Activated T-cell treated with anti-CD3 and anti-CD28 coated beads, Interleukin-2, amount 50 U/mL, for 72 hours (primary cell): Measurements from ENCODE around the gene RPL10. TPM values are rescaled to one million over a fixed set of nuclear protein-coding genes. Genes with fewer than 3 reads are reported as not detected.

ENCODE experiments used
- ATAC-seq, 2 donors: fragments of 150-1000 bp; cut with Tn5 transposase; replicated peaks in 1 of 2; 2 replicates each; pipeline ENCODE4 v1.10.0; 2021; ENCODE audit warnings: moderate library complexity in 2 of 2, mild to moderate bottlenecking in 1 of 2
- DNase-seq, 2 donors: peaks; one replicate each; pipeline ENCODE4 v3.0.0; 2021 to 2022; ENCODE audit warnings: mixed read lengths in 1 of 2
- H3K27ac Mint-ChIP-seq: one replicate; pipeline ENCODE4 v1.8.0; 2022; ENCODE audit warnings: mild to moderate bottlenecking, moderate library complexity, mixed read lengths
- H3K27me3 Mint-ChIP-seq: one replicate; pipeline ENCODE4 v1.8.0; 2022; ENCODE audit warnings: low read depth, mixed read lengths
- H3K36me3 Mint-ChIP-seq, 2 donors: one replicate each; pipeline ENCODE4 v1.8.0; 2022; ENCODE audit warnings: mixed read lengths in 2 of 2, mild to moderate bottlenecking in 1 of 2; ENCODE audit not compliant: insufficient read depth in 2 of 2
- H3K4me1 Mint-ChIP-seq: one replicate; pipeline ENCODE4 v1.8.0; 2022; ENCODE audit warnings: low read depth, mixed read lengths
- H3K4me3 Mint-ChIP-seq, 2 donors: one replicate each; pipeline ENCODE4 v1.8.0; 2022; ENCODE audit warnings: mild to moderate bottlenecking in 2 of 2, mixed read lengths in 2 of 2, moderate library complexity in 2 of 2
- H3K9me3 Mint-ChIP-seq, 2 donors: one replicate each; pipeline ENCODE4 v1.8.0; 2022; ENCODE audit warnings: mixed read lengths in 2 of 2
- total RNA-seq, 2 donors: library from RNA; stranded (reverse); gene quantifications; one replicate each; pipeline ENCODE4 v1.2.3, GENCODE V29; 2022

The RPL10 gene
- total RNA-seq, 2 donors from 2014 or later: 3,958 to 4,635 TPM

DNA sequence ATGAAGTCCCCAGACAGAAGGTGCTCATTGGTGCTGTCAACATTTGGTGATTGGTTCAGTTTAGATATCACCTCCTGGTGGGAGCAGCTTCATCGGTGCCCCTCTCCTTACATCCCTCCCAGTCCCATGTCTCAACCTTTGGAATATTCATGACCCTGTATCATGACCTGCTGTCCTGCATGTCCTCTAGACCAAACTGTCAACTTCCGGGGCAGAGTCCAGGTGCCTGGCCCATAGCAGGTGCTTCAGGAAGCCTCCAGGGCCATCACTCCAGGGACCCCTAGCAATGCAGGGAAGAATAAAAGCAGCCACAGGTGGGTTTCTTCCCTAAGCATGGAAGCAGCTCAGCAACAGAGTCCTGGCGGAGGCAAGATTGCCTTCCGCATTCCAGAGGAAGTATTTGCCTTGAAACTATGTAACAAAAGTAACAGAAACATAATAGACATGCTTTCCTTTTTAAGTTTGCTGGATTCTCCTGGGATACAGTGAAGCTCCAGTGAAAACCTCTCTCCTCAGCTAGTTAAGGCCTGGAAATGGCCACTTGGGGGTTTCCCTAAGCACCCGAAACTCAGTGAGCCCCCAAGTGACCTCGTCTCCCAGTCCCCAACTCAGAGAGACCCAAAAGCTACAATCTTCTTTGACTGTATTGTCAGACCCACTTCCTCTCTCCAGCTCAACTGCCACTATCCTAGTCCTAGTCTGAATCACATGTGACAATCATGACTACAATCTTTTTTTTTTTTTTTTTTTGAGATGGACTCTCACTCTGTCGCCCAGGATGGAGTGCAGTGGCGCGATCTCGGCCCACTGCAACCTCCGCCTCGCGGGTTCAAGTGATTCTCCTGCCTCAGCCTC is 29.0 kb downstream of the RPL10 start:
- Mint-ChIP-seq H3K4me3 (peak overlapping the region; percentile 87 to 88), H3K36me3 (no peaks in the 10 kb centered on the region), H3K27me3 (peaks cover 6% of the 10 kb centered on the region), H3K27ac (no peak overlapping the region), H3K9me3 (no peaks in the 10 kb centered on the region), H3K4me1 (peaks cover 30% of the 10 kb centered on the region)
- DNase-seq (no peak), ATAC-seq (no peak)

DNA sequence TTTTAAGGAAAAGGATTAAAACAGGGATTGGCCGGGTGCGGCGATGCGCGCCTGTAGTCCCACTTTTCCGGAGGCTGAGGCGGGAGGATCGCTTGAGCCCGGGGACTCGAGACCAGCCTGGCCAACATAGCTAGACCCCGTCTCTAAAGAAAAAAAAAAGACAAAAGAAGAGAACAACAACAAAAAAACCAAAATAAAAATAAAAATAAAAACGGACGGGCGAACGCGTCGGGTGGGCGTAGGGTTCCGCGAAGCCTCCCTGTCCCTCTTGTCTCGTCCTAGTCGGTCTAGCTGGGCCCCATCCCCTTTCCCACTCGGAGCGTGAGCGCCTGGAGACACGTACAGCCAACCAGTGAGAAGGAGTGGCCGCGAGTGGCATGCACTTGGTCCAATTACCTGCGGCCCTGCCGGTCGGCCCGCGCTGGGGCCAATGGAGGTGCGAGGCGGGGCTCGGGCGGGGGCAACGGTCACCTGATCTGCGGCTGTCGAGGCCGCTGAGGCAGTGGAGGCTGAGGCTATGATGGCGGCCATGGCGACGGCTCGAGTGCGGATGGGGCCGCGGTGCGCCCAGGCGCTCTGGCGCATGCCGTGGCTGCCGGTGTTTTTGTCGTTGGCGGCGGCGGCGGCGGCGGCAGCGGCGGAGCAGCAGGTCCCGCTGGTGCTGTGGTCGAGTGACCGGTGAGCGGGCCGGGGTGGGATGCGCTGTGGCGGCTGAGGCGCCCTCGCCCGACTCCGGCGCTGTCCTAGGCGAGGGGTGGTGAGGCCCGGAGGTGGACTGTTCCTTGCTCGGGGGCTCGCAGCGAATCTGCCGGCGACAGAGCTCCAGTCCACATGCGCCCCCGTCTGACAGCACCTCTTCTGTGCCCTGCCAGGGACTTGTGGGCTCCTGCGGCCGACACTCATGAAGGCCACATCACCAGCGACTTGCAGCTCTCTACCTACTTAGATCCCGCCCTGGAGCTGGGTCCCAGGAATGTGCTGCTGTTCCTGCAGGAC is 30.3 kb downstream of the RPL10 start, which contains the start of gene ATP6AP1:
Gene ATP6AP1 (plus strand): TSS at position 502 of the 996 bp plus-strand sequence. CDS start 16 bp downstream, at position 518.
- peaks cover 30% of the 10 kb centered on the region for H3K4me1 Mint-ChIP-seq
- H3K9me3 Mint-ChIP-seq: no peaks in the 10 kb centered on the region
- DNase-seq (peak; percentile 91 to 93), ATAC-seq (peak; percentile 98 to 99)
- no peaks in the 10 kb centered on the region for H3K36me3 Mint-ChIP-seq
- H3K27ac Mint-ChIP-seq: peak within 1 kb of the TSS; percentile 76
- peaks cover 5% of the 10 kb centered on the region for H3K27me3 Mint-ChIP-seq
- H3K4me3 Mint-ChIP-seq: peak within 1 kb of the TSS; percentile 87 to 88

DNA sequence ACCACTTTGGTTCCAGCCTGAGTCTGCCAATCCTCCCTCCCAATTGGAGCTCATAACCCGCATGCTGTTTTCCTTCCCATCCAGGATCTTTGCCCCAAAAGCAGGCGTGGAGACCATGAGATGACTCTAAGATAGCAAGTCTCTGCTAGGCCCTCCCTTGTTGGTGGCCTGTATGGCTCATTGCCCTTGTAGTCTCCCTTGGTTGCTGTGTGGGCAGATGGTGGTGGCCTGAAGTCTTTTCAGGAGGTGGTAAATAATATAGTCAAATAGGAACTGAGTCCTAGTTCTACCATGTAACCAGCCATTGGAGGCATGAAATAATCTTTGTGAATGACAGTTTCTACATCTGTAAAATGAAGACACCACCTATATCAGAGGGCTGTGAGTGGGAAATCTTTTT is 31.5 kb downstream of the RPL10 start:
- H3K9me3 Mint-ChIP-seq: no peaks in the 10 kb centered on the region
- ATAC-seq: no peak
- peaks cover 30% of the 10 kb centered on the region for H3K4me1 Mint-ChIP-seq
- H3K27ac Mint-ChIP-seq: peak overlapping the region; percentile 60
- peak overlapping the region; percentile 87 to 88 for H3K4me3 Mint-ChIP-seq
- no peak for DNase-seq
- H3K27me3 Mint-ChIP-seq: no peaks in the 10 kb centered on the region
- no peaks in the 10 kb centered on the region for H3K36me3 Mint-ChIP-seq

DNA sequence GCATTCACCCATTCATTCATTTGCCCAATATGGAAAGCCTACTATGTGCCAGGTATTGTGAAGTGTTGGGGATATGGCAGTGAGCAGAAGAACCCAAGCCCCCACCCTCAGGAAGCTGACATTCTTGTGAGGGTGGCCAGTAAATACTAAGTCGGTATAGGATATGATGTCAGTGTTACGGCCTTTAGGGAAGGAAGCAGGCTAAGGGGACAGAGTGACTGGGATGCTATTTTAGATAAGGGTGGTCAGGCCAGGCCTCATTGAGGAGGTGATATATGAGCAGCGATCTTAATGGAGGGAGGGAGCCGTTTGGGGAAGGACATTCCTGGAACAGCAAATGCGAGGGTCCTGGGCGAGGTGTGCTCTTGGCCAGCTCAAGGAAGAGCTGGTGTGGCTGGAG is 32.3 kb downstream of the RPL10 start:
- no peaks in the 10 kb centered on the region for H3K27me3 Mint-ChIP-seq
- ATAC-seq: no peak
- DNase-seq: no peak
- H3K4me1 Mint-ChIP-seq: peaks cover 30% of the 10 kb centered on the region
- H3K9me3 Mint-ChIP-seq: no peaks in the 10 kb centered on the region
- H3K4me3 Mint-ChIP-seq: peak overlapping the region in 1 of 2 donors; percentile 33
- H3K27ac Mint-ChIP-seq: peak overlapping the region; percentile 66
- no peaks in the 10 kb centered on the region for H3K36me3 Mint-ChIP-seq

DNA sequence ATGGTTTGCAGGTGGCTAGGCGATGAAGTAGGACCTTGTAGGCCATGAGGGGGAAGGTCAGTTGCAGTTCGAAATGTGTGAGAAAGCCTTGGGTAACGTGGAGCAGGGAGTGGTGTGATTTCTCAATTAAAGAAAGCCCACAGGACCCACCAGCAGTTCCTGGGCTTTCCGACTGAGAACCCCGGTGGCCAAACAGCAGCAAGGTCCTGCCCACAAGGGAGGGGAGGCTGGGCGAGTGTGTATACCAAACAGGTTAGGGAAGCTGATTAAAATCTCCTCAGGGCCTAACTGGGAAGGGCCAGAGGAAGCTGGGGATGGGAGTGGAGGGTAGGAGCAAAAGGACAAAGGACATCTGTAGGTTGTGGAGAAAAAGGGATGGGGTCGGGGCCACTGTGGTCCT is 32.7 kb downstream of the RPL10 start:
- H3K4me3 Mint-ChIP-seq: peak overlapping the region in 1 of 2 donors; percentile 27
- ATAC-seq (no peak), DNase-seq (no peak)
- H3K4me1 Mint-ChIP-seq: peaks cover 31% of the 10 kb centered on the region
- no peaks in the 10 kb centered on the region for H3K27me3 Mint-ChIP-seq
- H3K27ac Mint-ChIP-seq: peak overlapping the region; percentile 66
- no peaks in the 10 kb centered on the region for H3K9me3 Mint-ChIP-seq
- H3K36me3 Mint-ChIP-seq: no peaks in the 10 kb centered on the region

DNA sequence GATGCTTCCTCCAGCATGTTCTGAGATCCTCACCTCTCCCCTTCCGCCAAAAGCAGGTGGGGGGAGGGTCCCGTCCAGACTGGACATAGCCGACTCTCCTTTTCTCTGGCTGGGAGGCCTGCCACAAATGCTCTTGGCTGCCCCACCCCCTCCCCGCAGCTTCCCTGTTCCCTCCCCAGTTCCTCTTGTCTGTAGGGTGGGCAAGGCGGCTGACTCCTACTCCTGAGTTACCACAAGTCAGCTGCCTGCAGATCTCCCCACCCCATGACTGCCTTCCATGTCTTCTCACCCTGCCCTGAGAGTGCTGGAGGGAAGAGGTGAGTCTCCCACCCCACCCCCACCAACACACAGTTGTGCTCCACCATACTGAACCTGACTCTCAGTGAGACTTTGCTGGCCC is 33.2 kb downstream of the RPL10 start:
- Mint-ChIP-seq H3K4me3 (no peak overlapping the region), H3K27me3 (no peaks in the 10 kb centered on the region), H3K4me1 (peaks cover 35% of the 10 kb centered on the region), H3K27ac (no peak overlapping the region), H3K36me3 (no peaks in the 10 kb centered on the region), H3K9me3 (no peaks in the 10 kb centered on the region)
- no peak for ATAC-seq
- DNase-seq: no peak

DNA sequence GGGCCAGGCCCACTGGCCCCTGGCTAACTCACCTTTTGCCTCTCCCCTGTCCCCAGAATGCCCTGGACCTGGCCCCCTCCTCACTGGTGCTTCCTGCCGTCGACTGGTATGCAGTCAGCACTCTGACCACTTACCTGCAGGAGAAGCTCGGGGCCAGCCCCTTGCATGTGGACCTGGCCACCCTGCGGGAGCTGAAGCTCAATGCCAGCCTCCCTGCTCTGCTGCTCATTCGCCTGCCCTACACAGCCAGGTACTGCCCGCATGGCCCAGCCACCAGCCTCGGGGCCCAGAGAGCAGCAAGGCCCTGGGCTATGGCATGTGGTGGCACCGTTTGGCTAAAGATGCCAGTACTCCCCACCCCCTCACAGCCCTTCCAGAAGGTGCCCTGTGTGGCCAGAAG is 34.0 kb downstream of the RPL10 start:
- ATAC-seq (no peak), DNase-seq (no peak)
- Mint-ChIP-seq H3K4me1 (peaks cover 33% of the 10 kb centered on the region), H3K27me3 (no peaks in the 10 kb centered on the region), H3K36me3 (no peaks in the 10 kb centered on the region), H3K4me3 (no peak overlapping the region), H3K9me3 (no peaks in the 10 kb centered on the region), H3K27ac (no peak overlapping the region)

DNA sequence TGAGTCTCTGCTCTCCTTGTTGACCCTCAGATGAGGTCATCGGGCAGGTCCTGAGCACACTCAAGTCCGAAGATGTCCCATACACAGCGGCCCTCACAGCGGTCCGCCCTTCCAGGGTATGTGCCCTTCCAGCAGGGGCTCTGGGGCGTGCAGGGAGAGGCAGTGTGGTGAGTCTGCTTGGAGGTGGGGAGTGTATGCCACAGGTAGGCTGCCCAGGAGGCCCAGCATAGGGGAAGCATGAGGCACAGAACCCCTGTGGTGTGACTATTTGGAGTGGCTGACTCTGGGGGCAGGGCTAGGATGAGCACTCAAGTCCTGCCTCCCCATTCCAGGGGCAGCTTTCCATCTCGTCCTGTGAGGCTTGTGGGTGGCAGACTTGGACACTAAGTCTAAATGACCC is 35.4 kb downstream of the RPL10 start:
- Mint-ChIP-seq H3K27ac (no peak overlapping the region), H3K27me3 (no peaks in the 10 kb centered on the region), H3K36me3 (peaks cover 3 to 9% of the 10 kb centered on the region in 2 donors), H3K4me1 (peaks cover 29% of the 10 kb centered on the region), H3K4me3 (no peak overlapping the region), H3K9me3 (no peaks in the 10 kb centered on the region)
- DNase-seq: no peak
- ATAC-seq: no peak

DNA sequence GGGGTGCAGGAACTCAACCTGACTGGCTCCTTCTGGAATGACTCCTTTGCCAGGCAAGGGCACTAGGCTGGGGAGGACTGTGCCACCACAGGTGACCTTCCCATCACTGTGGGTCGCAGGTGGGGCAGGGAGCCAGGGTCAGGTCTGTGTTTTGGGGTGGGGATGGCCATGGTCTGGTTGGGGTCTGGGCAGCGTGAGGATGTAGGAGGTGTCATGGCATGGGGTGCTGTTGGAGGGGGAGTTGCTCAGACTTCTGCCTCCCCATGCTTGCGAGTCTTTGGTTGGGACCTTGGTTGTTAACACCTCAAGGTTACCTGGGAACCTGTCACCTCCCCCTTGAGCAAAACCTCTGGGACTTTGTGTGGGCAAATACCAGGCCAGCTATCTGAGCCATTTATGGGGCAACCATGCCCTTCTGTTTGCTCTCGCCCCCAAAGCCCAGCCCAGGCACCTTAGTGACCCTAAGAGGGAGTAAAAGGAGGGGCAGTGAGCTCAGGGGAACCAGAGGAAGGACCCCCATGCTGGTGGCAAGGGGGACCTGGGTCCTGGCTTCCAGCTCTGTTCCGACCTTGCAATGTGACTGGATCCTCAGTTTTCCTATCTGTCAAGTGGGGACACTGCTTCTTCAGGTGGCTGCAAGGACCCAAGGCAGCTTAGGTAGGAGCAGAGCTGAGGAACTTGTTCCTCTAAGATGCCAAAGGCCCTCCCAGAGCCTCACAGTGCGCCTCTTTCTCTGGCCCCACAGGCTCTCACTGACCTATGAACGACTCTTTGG is 36.4 kb downstream of the RPL10 start:
- DNase-seq (no peak), ATAC-seq (no peak)
- Mint-ChIP-seq H3K4me3 (no peak overlapping the region), H3K27me3 (no peaks in the 10 kb centered on the region), H3K9me3 (no peaks in the 10 kb centered on the region), H3K4me1 (peaks cover 24% of the 10 kb centered on the region), H3K36me3 (peaks cover 3 to 9% of the 10 kb centered on the region in 2 donors), H3K27ac (no peak overlapping the region)

DNA sequence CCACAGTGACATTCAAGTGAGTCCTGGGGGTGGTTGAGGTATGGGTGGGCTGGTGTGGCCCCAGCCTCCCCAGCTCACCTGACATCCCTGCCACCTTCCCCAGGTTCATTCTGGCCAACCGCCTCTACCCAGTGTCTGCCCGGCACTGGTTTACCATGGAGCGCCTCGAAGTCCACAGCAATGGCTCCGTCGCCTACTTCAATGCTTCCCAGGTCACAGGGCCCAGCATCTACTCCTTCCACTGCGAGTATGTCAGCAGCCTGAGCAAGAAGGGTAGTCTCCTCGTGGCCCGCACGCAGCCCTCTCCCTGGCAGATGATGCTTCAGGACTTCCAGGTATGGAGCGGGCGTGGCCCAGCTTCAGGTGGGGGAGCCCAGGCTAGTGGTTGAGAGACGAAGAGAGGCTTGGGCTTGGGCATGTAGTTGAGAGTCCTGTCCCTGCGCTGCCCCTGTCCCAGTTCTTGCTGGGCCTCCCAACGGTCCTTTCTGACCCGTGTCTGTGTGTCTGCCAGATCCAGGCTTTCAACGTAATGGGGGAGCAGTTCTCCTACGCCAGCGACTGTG is 37.1 kb downstream of the RPL10 start:
- no peak overlapping the region for H3K4me3 Mint-ChIP-seq
- no peak for ATAC-seq

DNA sequence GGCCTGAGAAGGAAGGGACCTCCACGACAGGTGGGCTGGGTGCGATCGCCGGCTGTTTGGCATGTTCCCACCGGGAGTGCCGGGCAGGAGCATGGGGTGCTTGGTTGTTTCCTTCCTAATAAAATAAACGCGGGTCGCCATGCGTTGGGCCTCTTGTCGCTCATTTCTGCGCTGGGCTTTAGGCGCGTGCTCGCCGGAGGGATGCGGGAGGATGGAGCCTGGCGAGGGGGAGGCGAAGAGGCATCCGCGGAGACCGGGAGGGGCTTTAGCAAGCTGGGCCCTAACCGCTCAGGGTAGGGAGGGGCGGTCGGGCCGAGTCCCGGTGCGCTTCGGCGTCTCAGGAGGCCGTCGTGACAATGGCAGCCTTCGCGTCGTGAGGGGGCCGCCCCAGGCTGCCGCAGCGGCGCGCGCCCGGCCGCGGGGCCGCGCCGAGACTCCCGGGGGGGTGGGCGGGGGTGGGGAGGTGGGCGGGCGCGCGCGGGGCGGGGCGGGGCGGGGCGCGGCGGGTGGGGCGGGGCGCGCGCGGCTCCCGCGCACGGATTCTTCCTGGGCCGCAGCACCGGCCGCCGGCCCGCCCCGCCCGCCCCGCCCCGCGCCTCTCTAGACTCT is 38.3 kb downstream of the RPL10 start:
- Mint-ChIP-seq H3K27me3 (no peaks in the 10 kb centered on the region), H3K9me3 (no peaks in the 10 kb centered on the region), H3K4me1 (peaks cover 14% of the 10 kb centered on the region), H3K27ac (peak overlapping the region; percentile 88), H3K36me3 (peaks cover 3 to 9% of the 10 kb centered on the region in 2 donors), H3K4me3 (peak overlapping the region; percentile 81 to 83)
- ATAC-seq (peak; percentile 78 to 79), DNase-seq (peak; percentile 57 to 63)

More for the DNA sequence above, 37.1 kb downstream of the RPL10 start:
- H3K27ac Mint-ChIP-seq: no peak overlapping the region
- H3K4me1 Mint-ChIP-seq: peaks cover 21% of the 10 kb centered on the region
- DNase-seq: no peak
- H3K9me3 Mint-ChIP-seq: no peaks in the 10 kb centered on the region
- H3K27me3 Mint-ChIP-seq: no peaks in the 10 kb centered on the region
- peaks cover 3 to 9% of the 10 kb centered on the region in 2 donors for H3K36me3 Mint-ChIP-seq
